Measurements from ENCODE around the gene EXPH5. TPM values are rescaled to one million over a fixed set of nuclear protein-coding genes. Genes with fewer than 3 reads are reported as not detected.

EXPH5 gene
- total and polyA plus RNA-seq, 2 donors (not counting 3 experiments of a cell fraction or from before 2014, with no cell fraction given): 0.03 to 0.09 TPM

- Histone ChIP-seq H3K36me3 (ENCODE audit: control insufficient read depth in 2 of 2, extremely low read depth in 1 of 2, insufficient read depth in 2 of 2, low read length in 2 of 2) (no peaks in the 10 kb centered on the region), H2AFZ (ENCODE audit: low read depth, low read length) (no peak overlapping the region), H3K4me2 (ENCODE audit: insufficient read depth, low read length) (no peak overlapping the region), H3K27me3 (ENCODE audit: control insufficient read depth in 2 of 2, insufficient read depth in 2 of 2, low read length in 2 of 2) (no peaks in the 10 kb centered on the region), H3K27ac (ENCODE audit: insufficient read depth, low read depth, low read length) (no peak overlapping the region), H3K4me3 (replicated peaks in 1 of 3; ENCODE audit: insufficient read depth in 1 of 3, low read depth in 1 of 3, low read length in 3 of 3) (no peak overlapping the region), H3K4me1 (ENCODE audit: control insufficient read depth, extremely low read depth, insufficient read depth, low read length) (peaks cover 10% of the 10 kb centered on the region), H4K20me1 (replicated peaks; ENCODE audit: control insufficient read depth, extremely low read depth, insufficient read depth, low read length) (no peaks in the 10 kb centered on the region), H3K9ac (replicated peaks; ENCODE audit: extremely low read depth, insufficient read depth, low read length) (no peak overlapping the region), H3K79me2 (ENCODE audit: control insufficient read depth, insufficient read depth, low read length) (peaks cover 13% of the 10 kb centered on the region), H3K9me1 (replicated peaks; ENCODE audit: control insufficient read depth, extremely low read depth, insufficient read depth, low read length) (no peaks in the 10 kb centered on the region), H3K9me3 (replicated peaks; ENCODE audit: control insufficient read depth, insufficient read depth, low read length) (no peaks in the 10 kb centered on the region)
- dilution Hi-C loops (cut with MboI; ENCODE audit: extremely low pct_ligation_motif_present, low sequenced_read_pairs) (no loop called here), intact Hi-C loops (cut with micrococcal nuclease) (loop anchor here (5.0 kb wide), 3 partner anchors 167 to 373 kb away; partner anchors contain the start of gene ACAT1)
- DNase-seq (ENCODE audit: low read depth, low spot score): no peak
- ChIA-PET POLR2A (no interaction called here), CTCF (no interaction called here)
- BruUV-seq (replicated peaks): no TSS peak
- FAIRE-seq: no peak
- no peak for TF ChIP-seq GATA2 (IDR thresholded peaks at IDR 0.05; ENCODE audit: insufficient read depth, insufficient read length, low read depth, low read length)
- no peak for TF ChIP-seq MYC (IDR thresholded peaks at IDR 0.05; ENCODE audit: low read depth, low read length)
- TF ChIP-seq EZH2 (IDR thresholded peaks at IDR 0.05; ENCODE audit: borderline replicate concordance, low read depth, low read length, severe bottlenecking): no peak
- no peak for TF ChIP-seq JUN (IDR thresholded peaks at IDR 0.05; ENCODE audit: borderline replicate concordance, insufficient read depth, insufficient read length, low read depth)
- no peak for TF ChIP-seq MAX (IDR thresholded peaks at IDR 0.05; ENCODE audit: insufficient read depth, insufficient read length)
- TF ChIP-seq POLR2AphosphoS5 (IDR thresholded peaks at IDR 0.05; ENCODE audit: insufficient read depth, low read depth, low read length): no peak
- TF ChIP-seq POLR2A (IDR thresholded peaks at IDR 0.05; ENCODE audit: low read depth, low read length): no peak
- no peak for TF ChIP-seq FOS (IDR thresholded peaks at IDR 0.05; ENCODE audit: borderline replicate concordance, insufficient read depth, low read length)
- TF ChIP-seq CTCF (IDR thresholded peaks at IDR 0.05; ENCODE audit: extremely low read depth in 1 of 2, insufficient read depth in 1 of 2, low read depth in 1 of 2, low read length in 2 of 2): no peak
Measured at GRCh38 chr11:108495326-108495725, 98.2 kb downstream of the EXPH5 start.
